ENCODE data around the gene OLIG1. TPM values are rescaled to one million over a fixed set of nuclear protein-coding genes. Genes with fewer than 3 reads are reported as not detected.

The OLIG1 gene
- total RNA-seq, 4 donors from 2014 or later: not detected

- no peak for DNase-seq (ENCODE audit: low spot score in 2 of 2)
- Histone ChIP-seq H3K27me3 (peaks cover 0 to 18% of the 10 kb centered on the region in 2 donors), H3K4me1 (peaks cover 0 to 10% (median 3%) of the 10 kb centered on the region in 4 donors), H3K27ac (no peak overlapping the region), H3K9me3 (peaks cover 0 to 4% (median 0%) of the 10 kb centered on the region in 4 donors), H3K4me3 (no peak overlapping the region), H3K36me3 (no peaks in the 10 kb centered on the region)
- no peak for TF ChIP-seq CTCF (IDR thresholded peaks at IDR 0.05)
- no peak for TF ChIP-seq POLR2A (IDR thresholded peaks at IDR 0.05)
- TF ChIP-seq EP300 (IDR thresholded peaks at IDR 0.05): no peak
- 24 to 28% methylated on average over 2 of the region's 2 CpGs for WGBS, 2 donors
These were observed 35.1 kb downstream of the OLIG1 start for GRCh38 chr21:33105088-33105487.

GRCh38 chr21:33108228-33108627 is 38.3 kb downstream of the OLIG1 start:
- no peak overlapping the region for H3K27ac ChIP-seq
- no peak for TF ChIP-seq CTCF (IDR thresholded peaks at IDR 0.05)
- no peak for TF ChIP-seq POLR2A (IDR thresholded peaks at IDR 0.05)
- TF ChIP-seq EP300 (IDR thresholded peaks at IDR 0.05): no peak
- H3K36me3 ChIP-seq: no peaks in the 10 kb centered on the region
- no peak overlapping the region for H3K4me3 ChIP-seq
- 89 to 94% methylated on average over 4 of the region's 4 CpGs for WGBS, 2 donors
- no peak for DNase-seq (ENCODE audit: low spot score in 2 of 2)
- H3K27me3 ChIP-seq: peaks cover 0 to 49% of the 10 kb centered on the region in 2 donors
- peaks cover 0 to 4% (median 0%) of the 10 kb centered on the region in 4 donors for H3K9me3 ChIP-seq
- peaks cover 0 to 22% (median 4%) of the 10 kb centered on the region in 4 donors for H3K4me1 ChIP-seq

- peaks cover 0 to 56% of the 10 kb centered on the region in 2 donors for H3K27me3 ChIP-seq
- H3K9me3 ChIP-seq: no peaks in the 10 kb centered on the region
- H3K4me3 ChIP-seq: peak overlapping the region in 2 of 4 donors; percentile 24 to 42
- WGBS, 2 donors: 3% methylated on average over 22 to 43 of the region's 45 CpGs
- no peaks in the 10 kb centered on the region for H3K36me3 ChIP-seq
- no peak overlapping the region for H3K27ac ChIP-seq
- TF ChIP-seq EP300 (IDR thresholded peaks at IDR 0.05) (no peak), CTCF (IDR thresholded peaks at IDR 0.05) (no peak), POLR2A (IDR thresholded peaks at IDR 0.05) (no peak)
- no peak for DNase-seq (ENCODE audit: low spot score in 2 of 2)
- H3K4me1 ChIP-seq: peaks cover 0 to 22% (median 4%) of the 10 kb centered on the region in 4 donors
These were observed 39.8 kb downstream of the OLIG1 start for GRCh38 chr21:33109574-33110339.

GRCh38 chr21:33110340-33110715 is 40.4 kb downstream of the OLIG1 start:
- DNase-seq (ENCODE audit: low spot score in 2 of 2): no peak
- Histone ChIP-seq H3K36me3 (no peaks in the 10 kb centered on the region), H3K9me3 (no peaks in the 10 kb centered on the region), H3K4me3 (no peak overlapping the region), H3K4me1 (peaks cover 0 to 22% (median 4%) of the 10 kb centered on the region in 4 donors), H3K27me3 (peaks cover 0 to 56% of the 10 kb centered on the region in 2 donors), H3K27ac (no peak overlapping the region)
- WGBS, 2 donors: 34 to 46% methylated on average over 9 of the region's 9 CpGs
- TF ChIP-seq POLR2A (IDR thresholded peaks at IDR 0.05) (no peak), EP300 (IDR thresholded peaks at IDR 0.05) (no peak), CTCF (IDR thresholded peaks at IDR 0.05) (no peak)

GRCh38 chr21:33111577-33111976 is 41.6 kb downstream of the OLIG1 start:
- Histone ChIP-seq H3K36me3 (no peaks in the 10 kb centered on the region), H3K27me3 (peaks cover 0 to 56% of the 10 kb centered on the region in 2 donors), H3K4me1 (peaks cover 0 to 35% (median 6%) of the 10 kb centered on the region in 4 donors), H3K9me3 (no peaks in the 10 kb centered on the region), H3K27ac (no peak overlapping the region), H3K4me3 (no peak overlapping the region)
- 69 to 76% methylated on average over 6 of the region's 6 CpGs for WGBS, 2 donors
- DNase-seq (ENCODE audit: low spot score in 2 of 2): no peak
- TF ChIP-seq CTCF (IDR thresholded peaks at IDR 0.05) (no peak), EP300 (IDR thresholded peaks at IDR 0.05) (no peak), POLR2A (IDR thresholded peaks at IDR 0.05) (no peak)

Measured in tibial nerve (tissue), 4 donors.